ENCODE data around the gene COL4A2.
"Not testable (repeated sequence)": the region's sequence is repeated elsewhere in the genome, so short reads cannot be mapped to it uniquely, and the experiment has no call there.

- TF ChIP-seq CTCF (IDR thresholded peaks at IDR 0.05); POLR2A (IDR thresholded peaks at IDR 0.05); EP300 (IDR thresholded peaks at IDR 0.05; ENCODE audit: low read depth): not testable (repeated sequence)
Measured at GRCh38 chr13:110532258-110532657, 225.2 kb downstream of the COL4A2 start.

Data from transverse colon (tissue), 3 donors.